Prostate gland (tissue), 2 donors: ENCODE data around the gene LILRA1. TPM values are rescaled to one million over a fixed set of nuclear protein-coding genes. Genes with fewer than 3 reads are reported as not detected.
"Not testable (repeated sequence)": the region's sequence is repeated elsewhere in the genome, so short reads cannot be mapped to it uniquely, and the experiment has no call there.

Source experiments
- DNase-seq: peaks from one replicate; pipeline ENCODE4 v3.0.0-alpha.2; 2019; ENCODE audit warnings: low spot score
- H3K27ac ChIP-seq, 2 donors: fragments of 200-600 bp; sonication (generic); 2 replicates each; pipeline ENCODE4 v1.5.1; 2017 to 2019
- H3K27me3 ChIP-seq: fragments of 200-600 bp; sonication (generic); replicated peaks from 2 replicates; pipeline ENCODE4 v1.5.1; 2019; ENCODE audit not compliant: insufficient read depth
- H3K36me3 ChIP-seq, 2 donors: fragments of 200-600 bp; sonication (generic); 1 replicate in 1 of 2; 2 replicates in 1 of 2; pipeline versions ENCODE4 v1.5.1 to v1.8.1; 2017 to 2019
- H3K4me1 ChIP-seq: fragments of 200-600 bp; sonication (generic); replicated peaks from 2 replicates; pipeline ENCODE4 v1.5.1; 2019
- H3K4me3 ChIP-seq, 2 donors: fragments of 200-600 bp; sonication (generic); 2 replicates each; pipeline ENCODE4 v1.5.1; 2017 to 2019
- H3K9me3 ChIP-seq: fragments of 200-600 bp; sonication (generic); 2 replicates; pipeline ENCODE4 v1.5.1; 2017
- POLR2A ChIP-seq: fragments of 450-650 bp; IDR thresholded peaks from one replicate; pipeline ENCODE4 v1.6.1; 2016; ENCODE audit warnings: antibody characterized with exemption, mild to moderate bottlenecking
- POLR2AphosphoS5 ChIP-seq: sonication (generic); formaldehyde crosslinking; IDR thresholded peaks from one replicate; pipeline ENCODE4 v1.6.1; 2017; ENCODE audit warnings: antibody characterized with exemption
- WGBS: methylation state at CpG from one replicate; pipeline ENCODE4 v1.1.5; 2018; 5-methylcytosine and 5-hydroxymethylcytosine counted together
- intact Hi-C: fragments of 100-400 bp; cut with DNase I; formaldehyde crosslinking; loops from one replicate; pipeline ENCODE4 v1.14.2; 2022
- total RNA-seq, 2 donors: library from RNA; depleted of rRNA; stranded (reverse); fragments of >200 nt; gene quantifications; one replicate each; pipeline ENCODE4 v1.1.0, GENCODE V29; 2016
- TF ChIP-seq, protein P1 (sequence below), 4 experiments: fragments of 200-600 bp in 2 of 4; fragments of 450-650 bp in 2 of 4; sonication (generic) in 2 of 4; IDR thresholded peaks; 1 replicate in 3 of 4; 2 replicates in 1 of 4; pipeline ENCODE4 v1.5.1; 2016 to 2019; ENCODE audit warnings: antibody characterized with exemption in 4 of 4, mild to moderate bottlenecking in 2 of 4, moderate library complexity in 2 of 4

Gene LILRA1
- total RNA-seq = 1 to 10 TPM in 1 of 2 donors, under 1 TPM in 1; 0.96 to 1.7 TPM

- DNase-seq, H3K36me3 ChIP-seq, H3K27me3 ChIP-seq, H3K27ac ChIP-seq, H3K9me3 ChIP-seq, H3K4me1 ChIP-seq, H3K4me3 ChIP-seq, intact Hi-C loops: not testable (repeated sequence)
- WGBS = 72% methylated on average over 6 of the region's 6 CpGs
Observed at GRCh38 chr19:54593445-54593844, at the start of gene LILRA1. LILRA1 (plus strand) TSS chr19:54593632; CDS start chr19:54594245, 613 bp downstream.

DNA sequence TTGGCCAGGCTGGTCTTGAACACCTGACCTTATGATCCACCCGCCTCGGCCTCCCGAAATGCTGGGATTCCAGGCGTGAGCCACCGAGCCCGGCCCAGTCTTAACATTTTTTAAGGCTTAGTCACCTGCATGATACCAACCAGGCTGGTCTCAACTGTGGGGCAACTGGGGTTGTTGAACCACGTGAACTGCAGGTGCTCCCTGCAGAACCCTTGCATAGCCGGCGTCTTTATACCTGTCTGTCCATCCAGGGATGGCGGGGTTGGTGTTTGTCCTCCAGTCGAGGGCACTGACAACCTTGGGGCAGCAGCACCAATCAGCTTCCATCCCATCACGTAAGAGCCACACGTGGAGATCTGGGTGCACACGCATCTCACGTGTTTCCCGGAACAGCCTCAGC lies 44.6 kb upstream of the LILRA1 start:
- Histone ChIP-seq H3K4me3 (no peak overlapping the region), H3K27ac (no peak overlapping the region), H3K27me3 (no peaks in the 10 kb centered on the region), H3K36me3 (no peaks in the 10 kb centered on the region), H3K9me3 (no peaks in the 10 kb centered on the region), H3K4me1 (no peaks in the 10 kb centered on the region)
- no peak for TF ChIP-seq POLR2A
- no peak for TF ChIP-seq POLR2AphosphoS5
- TF ChIP-seq, protein P1, sequence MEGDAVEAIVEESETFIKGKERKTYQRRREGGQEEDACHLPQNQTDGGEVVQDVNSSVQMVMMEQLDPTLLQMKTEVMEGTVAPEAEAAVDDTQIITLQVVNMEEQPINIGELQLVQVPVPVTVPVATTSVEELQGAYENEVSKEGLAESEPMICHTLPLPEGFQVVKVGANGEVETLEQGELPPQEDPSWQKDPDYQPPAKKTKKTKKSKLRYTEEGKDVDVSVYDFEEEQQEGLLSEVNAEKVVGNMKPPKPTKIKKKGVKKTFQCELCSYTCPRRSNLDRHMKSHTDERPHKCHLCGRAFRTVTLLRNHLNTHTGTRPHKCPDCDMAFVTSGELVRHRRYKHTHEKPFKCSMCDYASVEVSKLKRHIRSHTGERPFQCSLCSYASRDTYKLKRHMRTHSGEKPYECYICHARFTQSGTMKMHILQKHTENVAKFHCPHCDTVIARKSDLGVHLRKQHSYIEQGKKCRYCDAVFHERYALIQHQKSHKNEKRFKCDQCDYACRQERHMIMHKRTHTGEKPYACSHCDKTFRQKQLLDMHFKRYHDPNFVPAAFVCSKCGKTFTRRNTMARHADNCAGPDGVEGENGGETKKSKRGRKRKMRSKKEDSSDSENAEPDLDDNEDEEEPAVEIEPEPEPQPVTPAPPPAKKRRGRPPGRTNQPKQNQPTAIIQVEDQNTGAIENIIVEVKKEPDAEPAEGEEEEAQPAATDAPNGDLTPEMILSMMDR (IDR thresholded peaks at IDR 0.05) = no peak
- no peak for DNase-seq
- WGBS = 84% methylated on average over 16 of the region's 16 CpGs
- intact Hi-C loops = no loop called here

GRCh38 chr19:54549224-54549623 lies 44.2 kb upstream of the LILRA1 start:
- DNase-seq = no peak
- 85% methylated on average over 14 of the region's 14 CpGs for WGBS
- H3K4me1 ChIP-seq = no peaks in the 10 kb centered on the region
- no peaks in the 10 kb centered on the region for H3K27me3 ChIP-seq
- intact Hi-C loops = no loop called here
- no peak overlapping the region for H3K27ac ChIP-seq
- no peaks in the 10 kb centered on the region for H3K36me3 ChIP-seq
- no peak for TF ChIP-seq POLR2A
- no peak for TF ChIP-seq POLR2AphosphoS5
- TF ChIP-seq, protein P1 (IDR thresholded peaks at IDR 0.05) = no peak
- H3K4me3 ChIP-seq = no peak overlapping the region
- H3K9me3 ChIP-seq = no peaks in the 10 kb centered on the region

DNA sequence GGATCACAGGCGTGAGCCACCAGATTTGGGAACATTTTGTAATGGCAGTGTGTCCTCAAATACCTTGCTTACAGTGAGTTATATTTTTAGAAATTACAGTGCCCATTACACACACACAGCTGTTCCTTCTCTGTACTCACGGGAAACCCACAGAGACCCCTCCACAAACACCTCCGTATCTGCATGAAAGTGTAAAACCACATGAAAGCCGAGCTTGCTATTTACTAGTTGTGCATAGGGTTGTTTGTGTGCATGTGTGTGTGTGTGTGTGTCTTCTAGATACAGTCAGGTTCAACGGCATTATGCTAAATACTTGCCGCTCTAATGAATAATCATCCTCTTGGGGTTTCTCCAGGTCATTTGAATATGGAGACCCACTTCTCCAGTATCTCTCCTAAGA lies 42.1 kb upstream of the LILRA1 start:
- 80% methylated on average over 6 of the region's 6 CpGs for WGBS
- no peak for DNase-seq

DNA sequence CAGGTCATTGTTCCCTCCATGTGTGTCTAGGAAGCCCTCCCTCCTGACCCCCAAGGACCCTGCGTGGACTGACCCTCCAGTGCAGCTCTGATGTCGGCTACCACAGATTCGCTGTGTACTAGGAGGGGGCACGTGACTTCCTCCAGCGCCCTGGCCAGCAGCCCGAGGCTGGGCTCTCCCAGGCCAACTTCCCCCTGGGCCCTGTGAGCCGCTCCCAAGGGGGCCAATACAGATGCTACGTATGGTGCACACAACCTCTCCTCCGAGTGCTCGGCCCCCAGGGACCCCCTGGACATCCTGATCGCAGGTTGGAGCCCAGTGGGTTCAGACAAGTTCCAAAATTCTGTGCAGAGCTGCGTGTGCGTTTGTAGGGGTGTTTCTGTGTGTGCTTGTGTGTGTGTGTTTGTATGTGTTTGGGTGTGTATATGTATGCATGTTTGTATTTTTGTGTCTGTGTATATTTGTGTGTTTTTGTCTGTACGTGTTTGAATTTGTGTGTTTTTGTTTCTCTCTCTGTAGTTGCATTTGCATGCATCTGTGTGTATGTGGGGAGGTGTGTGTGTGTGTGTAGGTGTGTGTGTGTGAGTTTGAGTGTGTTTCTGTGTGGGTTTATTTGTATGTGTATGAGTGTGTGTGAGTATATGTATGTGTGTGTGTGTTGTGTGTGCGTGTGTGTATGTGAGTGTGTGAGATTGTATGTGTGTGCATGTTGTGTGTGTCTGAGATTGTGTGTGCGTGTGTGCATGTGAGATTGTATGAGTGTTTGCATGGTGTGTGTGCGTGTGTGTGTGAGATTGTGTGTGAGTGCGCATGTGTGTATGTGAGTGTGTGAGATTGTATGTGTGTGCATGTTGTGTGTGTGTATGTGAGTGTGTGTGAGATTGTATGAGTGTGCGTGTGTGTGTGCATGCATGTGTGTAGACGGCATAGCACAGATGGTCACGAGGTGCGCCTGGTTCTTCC lies 41.2 kb upstream of the LILRA1 start:
- Histone ChIP-seq H3K9me3 (no peaks in the 10 kb centered on the region), H3K27me3 (no peaks in the 10 kb centered on the region), H3K27ac (no peak overlapping the region), H3K4me1 (no peaks in the 10 kb centered on the region), H3K4me3 (no peak overlapping the region), H3K36me3 (no peaks in the 10 kb centered on the region)
- 83% methylated on average over 22 of the region's 22 CpGs for WGBS
- TF ChIP-seq POLR2AphosphoS5 (no peak), POLR2A (no peak)
- TF ChIP-seq, protein P1 (IDR thresholded peaks at IDR 0.05) = no peak
- intact Hi-C loops = no loop called here
- DNase-seq = no peak

More for the DNA sequence above, 42.1 kb upstream of the LILRA1 start:
- Histone ChIP-seq H3K27me3 (no peaks in the 10 kb centered on the region), H3K9me3 (no peaks in the 10 kb centered on the region), H3K4me1 (no peaks in the 10 kb centered on the region), H3K4me3 (no peak overlapping the region), H3K27ac (no peak overlapping the region), H3K36me3 (no peaks in the 10 kb centered on the region)
- intact Hi-C loops = no loop called here
- TF ChIP-seq, protein P1 (IDR thresholded peaks at IDR 0.05) = no peak
- TF ChIP-seq POLR2A (no peak), POLR2AphosphoS5 (no peak)
